ENCODE results near the gene RPS6KB2.

Gene RPS6KB2

GRCh38 chr11:67395555-67396258 is 32.6 kb upstream of the RPS6KB2 start:
- TF ChIP-seq, protein P1, sequence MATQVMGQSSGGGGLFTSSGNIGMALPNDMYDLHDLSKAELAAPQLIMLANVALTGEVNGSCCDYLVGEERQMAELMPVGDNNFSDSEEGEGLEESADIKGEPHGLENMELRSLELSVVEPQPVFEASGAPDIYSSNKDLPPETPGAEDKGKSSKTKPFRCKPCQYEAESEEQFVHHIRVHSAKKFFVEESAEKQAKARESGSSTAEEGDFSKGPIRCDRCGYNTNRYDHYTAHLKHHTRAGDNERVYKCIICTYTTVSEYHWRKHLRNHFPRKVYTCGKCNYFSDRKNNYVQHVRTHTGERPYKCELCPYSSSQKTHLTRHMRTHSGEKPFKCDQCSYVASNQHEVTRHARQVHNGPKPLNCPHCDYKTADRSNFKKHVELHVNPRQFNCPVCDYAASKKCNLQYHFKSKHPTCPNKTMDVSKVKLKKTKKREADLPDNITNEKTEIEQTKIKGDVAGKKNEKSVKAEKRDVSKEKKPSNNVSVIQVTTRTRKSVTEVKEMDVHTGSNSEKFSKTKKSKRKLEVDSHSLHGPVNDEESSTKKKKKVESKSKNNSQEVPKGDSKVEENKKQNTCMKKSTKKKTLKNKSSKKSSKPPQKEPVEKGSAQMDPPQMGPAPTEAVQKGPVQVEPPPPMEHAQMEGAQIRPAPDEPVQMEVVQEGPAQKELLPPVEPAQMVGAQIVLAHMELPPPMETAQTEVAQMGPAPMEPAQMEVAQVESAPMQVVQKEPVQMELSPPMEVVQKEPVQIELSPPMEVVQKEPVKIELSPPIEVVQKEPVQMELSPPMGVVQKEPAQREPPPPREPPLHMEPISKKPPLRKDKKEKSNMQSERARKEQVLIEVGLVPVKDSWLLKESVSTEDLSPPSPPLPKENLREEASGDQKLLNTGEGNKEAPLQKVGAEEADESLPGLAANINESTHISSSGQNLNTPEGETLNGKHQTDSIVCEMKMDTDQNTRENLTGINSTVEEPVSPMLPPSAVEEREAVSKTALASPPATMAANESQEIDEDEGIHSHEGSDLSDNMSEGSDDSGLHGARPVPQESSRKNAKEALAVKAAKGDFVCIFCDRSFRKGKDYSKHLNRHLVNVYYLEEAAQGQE (IDR thresholded peaks at IDR 0.05; ENCODE audit: insufficient read depth in 1 of 2, low read depth in 2 of 2, low read length in 2 of 2) = no peak
- TF ChIP-seq SIN3A (IDR thresholded peaks at IDR 0.05; ENCODE audit: borderline replicate concordance, insufficient read depth, low read length) (no peak), FOXP2 (optimal IDR thresholded peaks at IDR 0.05; ENCODE audit: borderline replicate concordance, extremely low read depth, extremely low read length, insufficient read depth) (no peak), TAF1 (IDR thresholded peaks at IDR 0.05; ENCODE audit: borderline replicate concordance, insufficient read depth, low read length) (no peak), POLR2AphosphoS5 (IDR thresholded peaks at IDR 0.05; ENCODE audit: low read depth, low read length) (no peak)

DNA sequence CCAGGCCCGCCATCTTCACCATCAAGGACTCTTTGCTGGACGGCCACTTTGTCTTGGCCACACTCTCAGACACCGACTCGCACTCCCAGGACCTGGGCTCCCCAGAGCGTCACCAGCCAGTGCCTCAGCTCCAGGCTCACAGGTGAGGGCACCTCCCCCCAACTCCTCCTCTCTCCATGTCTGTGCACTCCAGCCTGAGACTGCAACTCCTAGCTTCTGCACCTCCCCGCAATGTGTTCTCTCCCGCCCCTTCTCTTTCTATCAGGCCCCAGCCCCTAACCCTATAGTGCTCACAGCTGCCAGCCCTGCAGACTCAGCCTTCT is 32.1 kb upstream of the RPS6KB2 start:
- no peak for TF ChIP-seq TAF1 (IDR thresholded peaks at IDR 0.05; ENCODE audit: borderline replicate concordance, insufficient read depth, low read length)
- no peak for TF ChIP-seq SIN3A (IDR thresholded peaks at IDR 0.05; ENCODE audit: borderline replicate concordance, insufficient read depth, low read length)
- no peak for TF ChIP-seq POLR2AphosphoS5 (IDR thresholded peaks at IDR 0.05; ENCODE audit: low read depth, low read length)
- TF ChIP-seq, protein P1 (IDR thresholded peaks at IDR 0.05; ENCODE audit: insufficient read depth in 1 of 2, low read depth in 2 of 2, low read length in 2 of 2) = no peak
- no peak for TF ChIP-seq FOXP2 (optimal IDR thresholded peaks at IDR 0.05; ENCODE audit: borderline replicate concordance, extremely low read depth, extremely low read length, insufficient read depth)

GRCh38 chr11:67396587-67397389 is 31.5 kb upstream of the RPS6KB2 start:
- TF ChIP-seq POLR2AphosphoS5 (IDR thresholded peaks at IDR 0.05; ENCODE audit: low read depth, low read length) (no peak; the same call in 1 of the 2 replicates), FOXP2 (optimal IDR thresholded peaks at IDR 0.05; ENCODE audit: borderline replicate concordance, extremely low read depth, extremely low read length, insufficient read depth) (no peak), TAF1 (IDR thresholded peaks at IDR 0.05; ENCODE audit: borderline replicate concordance, insufficient read depth, low read length) (no peak), SIN3A (IDR thresholded peaks at IDR 0.05; ENCODE audit: borderline replicate concordance, insufficient read depth, low read length) (no peak)
- TF ChIP-seq, protein P1 (IDR thresholded peaks at IDR 0.05; ENCODE audit: insufficient read depth in 1 of 2, low read depth in 2 of 2, low read length in 2 of 2) = no peak

- TF ChIP-seq SIN3A (IDR thresholded peaks at IDR 0.05; ENCODE audit: borderline replicate concordance, insufficient read depth, low read length) (no peak), FOXP2 (optimal IDR thresholded peaks at IDR 0.05; ENCODE audit: borderline replicate concordance, extremely low read depth, extremely low read length, insufficient read depth) (no peak)
Observed at GRCh38 chr11:67397536-67397935, 30.8 kb upstream of the RPS6KB2 start.

DNA sequence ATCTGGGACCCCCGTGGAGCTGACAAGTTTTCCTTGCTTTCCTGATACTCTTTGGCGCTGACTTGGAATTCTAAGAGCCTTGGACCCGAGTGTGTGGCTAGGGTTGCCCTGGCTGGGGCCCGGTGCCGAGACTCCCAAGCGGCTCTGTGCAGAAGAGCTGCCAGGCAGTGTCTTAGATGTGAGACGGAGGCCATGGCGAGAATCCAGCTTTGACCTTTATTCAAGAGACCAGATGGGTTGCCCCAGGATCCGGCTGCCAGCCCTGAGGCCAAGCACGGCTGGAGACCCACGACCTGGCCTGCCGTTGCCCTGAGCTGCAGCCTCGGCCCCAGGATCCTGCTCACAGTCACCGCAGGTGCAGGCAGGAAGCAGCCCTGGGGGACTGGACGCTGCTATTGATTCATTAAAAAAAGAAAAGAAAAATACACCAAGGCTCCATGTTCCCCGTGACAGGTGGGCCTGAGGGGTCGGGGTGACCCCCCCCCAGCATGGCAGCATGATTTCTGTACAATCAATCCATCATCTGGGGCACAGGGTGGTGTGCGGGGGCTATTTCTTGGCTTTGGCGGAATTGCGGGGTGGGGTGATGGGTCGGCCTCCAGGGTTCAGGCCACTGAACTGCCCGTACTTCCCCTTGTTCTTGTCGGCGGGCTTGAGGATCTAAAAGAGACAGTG is 30.2 kb upstream of the RPS6KB2 start:
- TF ChIP-seq POLR2AphosphoS5 (IDR thresholded peaks at IDR 0.05; ENCODE audit: low read depth, low read length) = no peak
- no peak for TF ChIP-seq TAF1 (IDR thresholded peaks at IDR 0.05; ENCODE audit: borderline replicate concordance, insufficient read depth, low read length)
- TF ChIP-seq SIN3A (IDR thresholded peaks at IDR 0.05; ENCODE audit: borderline replicate concordance, insufficient read depth, low read length) = no peak
- TF ChIP-seq, protein P1 (IDR thresholded peaks at IDR 0.05; ENCODE audit: insufficient read depth in 1 of 2, low read depth in 2 of 2, low read length in 2 of 2) = no peak
- TF ChIP-seq FOXP2 (optimal IDR thresholded peaks at IDR 0.05; ENCODE audit: borderline replicate concordance, extremely low read depth, extremely low read length, insufficient read depth) = no peak
